HepG2 (cell line): ENCODE data around the gene TMEM217. TPM values are rescaled to one million over a fixed set of nuclear protein-coding genes. Genes with fewer than 3 reads are reported as not detected.
A peak's percentile ranks its signal among the peaks of the same experiment; 100 is the strongest.

ENCODE experiments used
- ATAC-seq: fragments of 200-7000 bp; cut with Tn5 transposase; 3 replicates; pipeline ENCODE4 v1.9.1; 2020; ENCODE audit warnings: mild to moderate bottlenecking, moderate library complexity
- BruUV-seq: library from RNA; stranded (reverse); fragments of 400-500 nt; replicated peaks from 2 replicates; lab custom pipeline; 2021; lab: Mats Ljungman, UMichigan
- CTCF ChIA-PET: fragments of 300-600 bp; formaldehyde crosslinking; extraction: SDS; loops from one replicate; lab custom pipeline; 2021; ENCODE audit warnings: low total read pairs, inconsistent platforms, low intra/inter-chr PET ratio; lab: Yijun Ruan, JAX
- POLR2A ChIA-PET: fragments of 350-600 bp; sonication (Branson Sonifier 250); formaldehyde crosslinking; loops from one replicate; lab custom pipeline; 2020; ENCODE audit warnings: antibody characterized with exemption, inconsistent platforms; lab: Yijun Ruan, JAX
- DNase-seq: peaks from one replicate; pipeline ENCODE4 v3.0.0-alpha.2; 2015; ENCODE audit warnings: low spot score
- FAIRE-seq: peaks from 3 replicates; lab custom pipeline; 2011; peaks lifted over from hg19 to GRCh38; lab: Jason Lieb, UNC
- H2AFZ ChIP-seq: one replicate; pipeline ENCODE4 v1.6.1; 2011; ENCODE audit warnings: low read length, inconsistent platforms
- H3K27ac ChIP-seq: fragments of 300-600 bp; 3 replicates; pipeline ENCODE4 v1.8.0; 2011; ENCODE audit warnings: mixed run types, mild to moderate bottlenecking, mixed read lengths, low read length, inconsistent platforms; ENCODE audit not compliant: insufficient read depth; ENCODE audit errors: extremely low read length
- H3K27me3 ChIP-seq, 2 experiments: fragments of 200-600 bp in 1 of 2; 2 replicates in 1 of 2; 3 replicates in 1 of 2; pipeline versions ENCODE4 v1.6.0 to v1.8.0; 2011; ENCODE audit warnings: low read length in 2 of 2, mild to moderate bottlenecking in 2 of 2, moderate library complexity in 2 of 2, inconsistent platforms in 1 of 2; ENCODE audit not compliant: insufficient read depth in 2 of 2, control insufficient read depth in 1 of 2
- H3K36me3 ChIP-seq, 2 experiments: fragments of 200-600 bp in 1 of 2; replicated peaks in 1 of 2; 2 replicates in 1 of 2; 3 replicates in 1 of 2; pipeline versions ENCODE4 v1.5.1 to v1.8.0; 2011; ENCODE audit warnings: low read length in 2 of 2, inconsistent platforms in 1 of 2; ENCODE audit not compliant: insufficient read depth in 2 of 2, control insufficient read depth in 1 of 2
- H3K4me1 ChIP-seq: 2 replicates; pipeline ENCODE4 v1.5.1; 2012; ENCODE audit warnings: low read length, inconsistent platforms; ENCODE audit not compliant: insufficient read depth
- H3K4me2 ChIP-seq: 2 replicates; pipeline ENCODE4 v1.6.0; 2011; ENCODE audit warnings: low read depth, low read length, inconsistent platforms
- H3K4me3 ChIP-seq, 3 experiments: fragments of 200-600 bp in 1 of 3; sonication (generic), shearing (Covaris generic) in 1 of 3; replicated peaks in 1 of 3; 2 replicates each; pipeline ENCODE4 v1.5.1; 2011 to 2016; ENCODE audit warnings: low read length in 3 of 3, inconsistent platforms in 2 of 3, low read depth in 2 of 3, mild to moderate bottlenecking in 2 of 3, control low read depth in 1 of 3, mixed read lengths in 1 of 3; ENCODE audit not compliant: insufficient read depth in 1 of 3
- H3K79me2 ChIP-seq: one replicate; pipeline ENCODE4 v1.6.1; 2011; ENCODE audit warnings: low read length, inconsistent platforms; ENCODE audit not compliant: insufficient read depth
- H3K9ac ChIP-seq: 2 replicates; pipeline ENCODE4 v1.6.0; 2011; ENCODE audit warnings: mild to moderate bottlenecking, low read depth, low read length, inconsistent platforms; ENCODE audit not compliant: insufficient read depth
- H3K9me3 ChIP-seq: 2 replicates; pipeline ENCODE4 v1.5.1; 2012; ENCODE audit warnings: mild to moderate bottlenecking, low read length
- H4K20me1 ChIP-seq: 2 replicates; pipeline ENCODE4 v1.6.0; 2011; ENCODE audit warnings: inconsistent platforms, mild to moderate bottlenecking, low read length, moderate library complexity; ENCODE audit not compliant: insufficient read depth
- FOSL2 ChIP-seq: sonication (generic); formaldehyde crosslinking; IDR thresholded peaks from 2 replicates; pipeline ENCODE4 v1.4.0; 2020; ENCODE audit warnings: missing genetic modification reagents
- KAT2B ChIP-seq: fragments of 150-350 bp; IDR thresholded peaks from 2 replicates; pipeline ENCODE4 v1.6.1; 2014; ENCODE audit warnings: low read depth, low read length, borderline replicate concordance
- NBN ChIP-seq: fragments of 450-650 bp; conservative IDR thresholded peaks from 2 replicates; pipeline ENCODE4 v1.6.1; 2017
- NFE2L2 ChIP-seq: fragments of 150-350 bp; IDR thresholded peaks from 2 replicates; pipeline ENCODE4 v1.6.1; 2014; ENCODE audit warnings: low read length
- PHF8 ChIP-seq: sonication (generic); formaldehyde crosslinking; IDR thresholded peaks from 2 replicates; pipeline ENCODE4 v1.5.0; 2020; ENCODE audit warnings: missing genetic modification reagents
- PITX1 ChIP-seq: sonication (generic); formaldehyde crosslinking; IDR thresholded peaks from 2 replicates; pipeline ENCODE4 v1.5.1; 2020; ENCODE audit warnings: mild to moderate bottlenecking, missing genetic modification reagents
- PRPF4 ChIP-seq: fragments of 200-400 bp; formaldehyde crosslinking; IDR thresholded peaks from 2 replicates; pipeline ENCODE4 v1.6.1; 2016; ENCODE audit warnings: low read length, low read depth; ENCODE audit not compliant: poor library complexity, severe bottlenecking
- RAD21 ChIP-seq: fragments of 450-650 bp; formaldehyde crosslinking; IDR thresholded peaks from 2 replicates; pipeline ENCODE4 v1.5.0; 2020; ENCODE audit warnings: mild to moderate bottlenecking
- ZC3H4 ChIP-seq: sonication (generic); formaldehyde crosslinking; IDR thresholded peaks from 2 replicates; pipeline ENCODE4 v1.4.0; 2020; ENCODE audit warnings: missing genetic modification reagents, borderline replicate concordance
- ZNF101 ChIP-seq: sonication (generic); formaldehyde crosslinking; IDR thresholded peaks from 2 replicates; pipeline ENCODE4 v1.4.0; 2020; ENCODE audit warnings: mild to moderate bottlenecking, low read depth, missing genetic modification reagents, borderline replicate concordance
- ZNF329 ChIP-seq: sonication (generic); formaldehyde crosslinking; IDR thresholded peaks from 2 replicates; pipeline ENCODE4 v1.9.0; 2021; ENCODE audit warnings: low read depth, mild to moderate bottlenecking, missing genetic modification reagents
- ZNF34 ChIP-seq: sonication (generic); formaldehyde crosslinking; IDR thresholded peaks from 2 replicates; pipeline ENCODE4 v1.4.0; 2020; ENCODE audit warnings: mild to moderate bottlenecking, missing genetic modification reagents, borderline replicate concordance
- ZNF367 ChIP-seq: sonication (generic); formaldehyde crosslinking; IDR thresholded peaks from 2 replicates; pipeline ENCODE4 v1.4.0; 2020; ENCODE audit warnings: missing genetic modification reagents, borderline replicate concordance
- ZNF468 ChIP-seq: sonication (generic); formaldehyde crosslinking; IDR thresholded peaks from 2 replicates; pipeline ENCODE4 v1.8.0; 2022; ENCODE audit warnings: mild to moderate bottlenecking, moderate library complexity, missing genetic modification reagents
- ZNF543 ChIP-seq: sonication (generic); formaldehyde crosslinking; IDR thresholded peaks from 2 replicates; pipeline ENCODE4 v1.4.0; 2020; ENCODE audit warnings: mild to moderate bottlenecking, missing genetic modification reagents
- ZNF790 ChIP-seq: sonication (generic); formaldehyde crosslinking; IDR thresholded peaks from 2 replicates; pipeline ENCODE4 v1.8.0; 2022; ENCODE audit warnings: missing genetic modification reagents, mild to moderate bottlenecking, borderline replicate concordance
- ZNF850 ChIP-seq: sonication (generic); formaldehyde crosslinking; conservative IDR thresholded peaks from 2 replicates; pipeline ENCODE4 v1.9.0; 2021; ENCODE audit warnings: mild to moderate bottlenecking, missing genetic modification reagents
- ZSCAN12 ChIP-seq: sonication (generic); formaldehyde crosslinking; IDR thresholded peaks from 2 replicates; pipeline ENCODE4 v1.9.0; 2021; ENCODE audit warnings: mild to moderate bottlenecking, missing genetic modification reagents
- WGBS: methylation state at CpG from one replicate; pipeline ENCODE4 v1.1.6; 2017; ENCODE audit warnings: low lambda C conversion rate; 5-methylcytosine and 5-hydroxymethylcytosine counted together
- in situ Hi-C: cut with HindIII; loops from 2 replicates; pipeline ENCODE4 v1.10.0; 2017; ENCODE audit warnings: low pct_unique_long_range_greater_than_20kb; ENCODE audit not compliant: extremely low pct_ligation_motif_present
- intact Hi-C: fragments of 100-400 bp; cut with micrococcal nuclease; formaldehyde crosslinking; loops from one replicate; pipeline ENCODE4 v1.10.0; 2022; ENCODE audit not compliant: unreplicated experiment
- polyA plus RNA-seq, 8 experiments: library from polyadenylated mRNA; depleted of rRNA in 3 of 8; stranded (reverse) in 7 of 8; unstranded in 1 of 8; fragments of >200 nt; fragmentation: Illumina TruSeq in 4 of 8; extraction: Trizol in 4 of 8; gene quantifications; 2 replicates each; pipeline versions ENCODE4 v1.2.1 to v1.2.3, GENCODE V29; 2011 to 2016; ENCODE audit warnings: low read depth in 4 of 8, missing spikeins in 1 of 8, mixed read lengths in 1 of 8; ENCODE audit not compliant: insufficient read depth in 1 of 8
- total RNA-seq, 5 experiments: library from RNA; depleted of rRNA; stranded (reverse); fragments of >200 nt; fragmentation: Illumina TruSeq; extraction: Trizol; gene quantifications; 2 replicates each; pipeline ENCODE4 v1.2.3, GENCODE V29; 2016; ENCODE audit warnings: low read depth in 1 of 5
- TF ChIP-seq, protein P1 (sequence below): sonication (generic); formaldehyde crosslinking; IDR thresholded peaks from 2 replicates; pipeline ENCODE4 v1.4.0; 2020; ENCODE audit warnings: missing genetic modification reagents, low read depth, mild to moderate bottlenecking, borderline replicate concordance
- TF ChIP-seq, protein P2 (sequence below): IDR thresholded peaks from 2 replicates; pipeline ENCODE4 v1.6.1; 2012; ENCODE audit warnings: low read length, improper control_type of control experiment

Gene TMEM217
- total and polyA plus RNA-seq, 2 of the 13 experiments (the other 11 are each of a cell fraction or from before 2014, with no cell fraction given), result 2.3 to 3.4 TPM

DNA sequence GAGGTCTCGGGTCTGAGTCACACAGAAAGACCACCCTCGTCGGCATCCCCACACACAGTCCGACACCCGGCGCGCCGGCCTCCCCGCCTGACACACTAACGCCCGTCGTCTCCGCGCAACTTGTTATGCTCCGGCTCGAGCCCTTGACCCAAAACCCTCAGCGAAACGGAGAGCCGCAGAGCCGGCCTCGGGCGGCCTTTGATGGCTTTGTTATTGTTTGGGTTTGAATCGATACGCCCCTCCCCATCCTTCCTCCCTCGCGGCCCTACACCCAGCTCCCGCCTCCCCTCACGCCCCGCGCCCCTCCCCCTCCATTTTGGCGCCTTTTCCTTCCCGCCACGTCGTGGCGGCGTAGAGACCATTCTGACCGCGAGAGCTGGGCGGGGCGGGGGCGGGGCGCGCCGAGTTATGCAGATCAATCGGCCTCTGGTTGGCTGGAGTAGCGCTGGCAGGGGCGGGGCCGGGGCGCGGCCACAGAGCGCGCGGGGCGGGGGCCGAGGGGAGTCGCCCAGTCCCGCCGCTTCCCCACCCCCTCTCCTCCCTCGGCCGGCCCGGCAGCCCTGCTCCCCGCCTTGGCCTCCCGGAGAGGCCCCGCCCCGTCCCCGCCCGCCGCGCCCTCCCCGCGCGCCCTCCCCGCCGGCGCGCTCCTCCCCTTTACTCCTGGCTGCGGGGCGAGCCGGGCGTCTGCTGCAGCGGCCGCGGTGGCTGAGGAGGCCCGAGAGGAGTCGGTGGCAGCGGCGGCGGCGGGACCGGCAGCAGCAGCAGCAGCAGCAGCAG, 88.3 kb downstream of the TMEM217 start, which contains the start of gene PIM1:
Gene PIM1, plus strand, starts transcription at position 657 of the 777 bp plus-strand sequence. CDS start 424 bp downstream, outside the sequence.
- ChIA-PET CTCF (interaction anchor here (1.3 to 3.9 kb wide), 2 partner anchors 110 to 118 kb away, joined by 3 to 41 read pairs; no protein-coding TSS in a partner anchor), POLR2A (interaction anchor here (0.6 to 10.3 kb wide), 32 partner anchors 9 to 491 kb away, joined by 3 to 234 read pairs (median 5); partner anchors contain the start of genes CDKN1A, MTCH1, TBC1D22B and TMEM217)
- in situ Hi-C loops, result loop anchor here (5.0 to 10.0 kb wide), 3 partner anchors 37 to 145 kb away; no protein-coding TSS in a partner anchor
- WGBS, result under 1% methylated on average over 45 of the region's 90 CpGs
- H3K4me3 ChIP-seq, result peak within 1 kb of the TSS; percentile 98 to 100 (median 99)
- ATAC-seq (peak; percentile 75), DNase-seq (peak; percentile 98), FAIRE-seq (no peak)
- peak within 1 kb of the TSS; percentile 91 for H3K27ac ChIP-seq
- H3K9me3 ChIP-seq, result no peaks in the 10 kb centered on the region
- H3K79me2 ChIP-seq, result peaks cover 43% of the 10 kb centered on the region
- BruUV-seq, result no TSS peak
- H3K4me2 ChIP-seq, result peak within 1 kb of the TSS; percentile 99
- peaks cover 60% of the 10 kb centered on the region for H3K4me1 ChIP-seq
- H2AFZ ChIP-seq, result no peak within 1 kb of the TSS
- intact Hi-C loops, result loop anchor here (2.0 kb wide), 1 partner anchor 15 kb away; no protein-coding TSS in a partner anchor
- H3K9ac ChIP-seq, result peak within 1 kb of the TSS; percentile 98
- peaks cover 21 to 35% of the 10 kb centered on the region in 2 experiments for H3K36me3 ChIP-seq
- no peaks in the 10 kb centered on the region; a peak in 1 of 5 replicates for H3K27me3 ChIP-seq
- H4K20me1 ChIP-seq, result peaks cover 35% of the 10 kb centered on the region
- TF ChIP-seq PRPF4 (no peak), FOSL2 (CRISPR knock-in tag) (peak; percentile 64; the same call in 1 of the 2 replicates), NBN (no peak), ZNF367 (CRISPR knock-in tag) (no peak), ZNF850 (CRISPR knock-in tag) (no peak), PHF8 (no peak; the same call in 1 of the 2 replicates), ZNF468 (CRISPR knock-in tag) (no peak), ZNF329 (0 out of 2 replicates have a peak, but pooled peaks have one; percentile 37), PITX1 (CRISPR knock-in tag) (peak; percentile 93), RAD21 (peak; percentile 64), ZC3H4 (CRISPR knock-in tag) (no peak), ZNF790 (CRISPR knock-in tag) (no peak), ZNF101 (CRISPR knock-in tag) (0 out of 2 replicates have a peak, but pooled peaks have one; percentile 27), NFE2L2 (no peak), ZNF34 (CRISPR knock-in tag) (no peak; the same call in 1 of the 2 replicates), KAT2B (peak; percentile 59; the same call in 1 of the 2 replicates), ZSCAN12 (CRISPR knock-in tag) (no peak), ZNF543 (no peak)
- TF ChIP-seq, protein P1, sequence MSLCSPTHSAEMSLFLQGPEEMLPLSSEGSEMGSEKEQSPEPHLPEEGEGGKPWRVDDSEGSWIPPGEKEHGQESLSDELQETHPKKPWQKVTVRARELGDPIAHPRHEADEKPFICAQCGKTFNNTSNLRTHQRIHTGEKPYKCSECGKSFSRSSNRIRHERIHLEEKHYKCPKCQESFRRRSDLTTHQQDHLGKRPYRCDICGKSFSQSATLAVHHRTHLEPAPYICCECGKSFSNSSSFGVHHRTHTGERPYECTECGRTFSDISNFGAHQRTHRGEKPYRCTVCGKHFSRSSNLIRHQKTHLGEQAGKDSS (CRISPR knock-in tag), result peak; percentile 26
- TF ChIP-seq, protein P2, sequence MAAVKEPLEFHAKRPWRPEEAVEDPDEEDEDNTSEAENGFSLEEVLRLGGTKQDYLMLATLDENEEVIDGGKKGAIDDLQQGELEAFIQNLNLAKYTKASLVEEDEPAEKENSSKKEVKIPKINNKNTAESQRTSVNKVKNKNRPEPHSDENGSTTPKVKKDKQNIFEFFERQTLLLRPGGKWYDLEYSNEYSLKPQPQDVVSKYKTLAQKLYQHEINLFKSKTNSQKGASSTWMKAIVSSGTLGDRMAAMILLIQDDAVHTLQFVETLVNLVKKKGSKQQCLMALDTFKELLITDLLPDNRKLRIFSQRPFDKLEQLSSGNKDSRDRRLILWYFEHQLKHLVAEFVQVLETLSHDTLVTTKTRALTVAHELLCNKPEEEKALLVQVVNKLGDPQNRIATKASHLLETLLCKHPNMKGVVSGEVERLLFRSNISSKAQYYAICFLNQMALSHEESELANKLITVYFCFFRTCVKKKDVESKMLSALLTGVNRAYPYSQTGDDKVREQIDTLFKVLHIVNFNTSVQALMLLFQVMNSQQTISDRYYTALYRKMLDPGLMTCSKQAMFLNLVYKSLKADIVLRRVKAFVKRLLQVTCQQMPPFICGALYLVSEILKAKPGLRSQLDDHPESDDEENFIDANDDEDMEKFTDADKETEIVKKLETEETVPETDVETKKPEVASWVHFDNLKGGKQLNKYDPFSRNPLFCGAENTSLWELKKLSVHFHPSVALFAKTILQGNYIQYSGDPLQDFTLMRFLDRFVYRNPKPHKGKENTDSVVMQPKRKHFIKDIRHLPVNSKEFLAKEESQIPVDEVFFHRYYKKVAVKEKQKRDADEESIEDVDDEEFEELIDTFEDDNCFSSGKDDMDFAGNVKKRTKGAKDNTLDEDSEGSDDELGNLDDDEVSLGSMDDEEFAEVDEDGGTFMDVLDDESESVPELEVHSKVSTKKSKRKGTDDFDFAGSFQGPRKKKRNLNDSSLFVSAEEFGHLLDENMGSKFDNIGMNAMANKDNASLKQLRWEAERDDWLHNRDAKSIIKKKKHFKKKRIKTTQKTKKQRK, result no peak
